Measurements from ENCODE around the gene KCNIP4.
A peak's percentile ranks its signal among the peaks of the same experiment; 100 is the strongest.
"Not testable (repeated sequence)": the region's sequence is repeated elsewhere in the genome, so short reads cannot be mapped to it uniquely, and the experiment has no call there.

The KCNIP4 gene

DNA sequence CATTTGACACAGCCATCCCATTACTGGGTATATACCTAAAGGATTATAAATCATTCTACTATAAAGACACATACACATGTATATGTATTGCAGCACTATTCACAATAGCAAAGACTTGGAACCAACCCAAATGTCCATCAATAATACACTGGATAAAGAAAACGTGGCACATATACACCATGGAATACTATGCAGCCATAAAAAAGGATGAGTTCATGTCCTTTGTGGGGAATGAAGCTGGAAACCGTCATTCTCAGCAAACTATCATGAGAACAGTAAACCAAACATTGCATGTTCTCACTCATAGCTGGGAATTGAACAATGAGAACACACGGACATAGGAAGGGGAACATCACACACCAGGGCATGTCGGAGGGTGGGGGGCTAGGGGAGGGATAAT is 1202.6 kb downstream of the KCNIP4 start:
- DNase-seq (ENCODE audit: low spot score), result not testable (repeated sequence)

DNA sequence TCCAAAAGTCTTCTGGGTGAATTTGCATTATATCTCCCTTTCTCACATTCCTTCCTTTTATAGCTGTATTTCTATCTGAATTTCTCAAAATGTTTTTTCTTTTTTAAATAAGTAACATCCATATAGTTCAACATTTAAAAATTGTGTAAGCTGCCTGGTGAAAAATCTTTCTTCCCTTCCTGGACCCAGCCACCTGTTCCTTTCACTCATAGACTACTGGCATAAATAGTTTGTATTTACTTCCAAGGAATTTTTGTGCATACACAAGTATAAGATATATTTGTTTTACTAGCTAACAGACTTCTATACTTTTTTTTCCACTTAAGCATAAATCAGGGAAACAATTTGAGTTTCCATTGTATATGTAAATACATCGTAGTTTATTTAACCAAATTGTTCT is 1212.6 kb downstream of the KCNIP4 start:
- DNase-seq (ENCODE audit: low spot score), result no peak

DNA sequence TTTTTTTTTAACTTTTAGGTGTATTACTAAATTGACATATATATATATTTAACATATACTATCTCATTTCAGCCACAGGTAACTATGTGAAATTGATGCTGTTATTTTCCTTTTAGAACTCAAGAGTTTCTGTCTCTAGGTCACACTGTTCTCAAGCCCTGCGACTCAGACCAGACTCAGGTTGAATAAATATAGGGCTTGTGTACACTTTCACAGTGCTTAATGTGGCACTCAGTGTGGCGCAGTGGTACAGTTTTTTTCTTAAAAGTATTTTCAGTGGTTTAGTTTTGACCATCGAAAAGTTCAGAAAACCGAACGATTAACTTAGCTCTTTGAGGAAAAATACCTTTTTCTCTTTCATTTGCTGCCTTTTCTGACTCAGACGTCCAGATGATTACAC is 1223.7 kb downstream of the KCNIP4 start:
- DNase-seq (ENCODE audit: low spot score), result no peak

DNA sequence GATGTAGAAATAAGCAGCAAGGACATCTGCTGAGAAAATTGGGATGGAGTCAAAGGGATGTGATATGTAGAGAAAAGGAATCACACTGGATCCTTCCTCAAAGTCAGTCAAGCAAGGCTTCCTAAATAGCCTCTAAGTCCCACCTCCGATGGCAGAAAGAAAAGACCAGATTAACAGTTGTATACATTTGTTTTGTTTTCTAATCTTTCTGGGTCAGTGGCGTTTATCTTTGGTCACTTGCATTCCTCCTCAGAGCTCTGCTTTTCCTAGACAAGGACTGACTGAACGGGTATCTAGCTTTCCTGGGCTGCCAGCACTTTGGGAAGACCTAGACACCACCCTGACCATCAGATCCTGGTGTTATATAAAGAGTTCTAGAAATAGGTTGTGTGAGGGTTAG is 1225.1 kb downstream of the KCNIP4 start:
- DNase-seq (ENCODE audit: low spot score), result no peak

DNA sequence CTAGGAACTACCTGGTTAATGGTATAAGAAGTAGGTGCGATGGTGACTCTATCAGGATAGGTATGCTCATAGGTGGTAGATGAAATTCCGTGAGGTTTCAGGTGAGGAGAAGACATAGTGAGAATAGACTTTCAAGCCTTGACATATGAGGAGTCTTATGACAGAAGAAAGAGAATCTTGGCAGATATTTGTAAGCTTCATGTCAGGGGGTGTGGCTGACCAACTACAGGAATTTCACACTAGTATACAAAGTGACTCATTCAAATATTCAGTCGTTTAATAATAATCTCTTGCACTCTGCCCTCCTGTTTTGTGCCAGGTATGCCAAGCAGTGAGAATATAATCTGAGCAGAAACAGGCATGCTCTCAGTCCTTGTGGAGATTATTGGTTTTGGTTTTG is 1225.6 kb downstream of the KCNIP4 start:
- no peak for DNase-seq (ENCODE audit: low spot score)

DNA sequence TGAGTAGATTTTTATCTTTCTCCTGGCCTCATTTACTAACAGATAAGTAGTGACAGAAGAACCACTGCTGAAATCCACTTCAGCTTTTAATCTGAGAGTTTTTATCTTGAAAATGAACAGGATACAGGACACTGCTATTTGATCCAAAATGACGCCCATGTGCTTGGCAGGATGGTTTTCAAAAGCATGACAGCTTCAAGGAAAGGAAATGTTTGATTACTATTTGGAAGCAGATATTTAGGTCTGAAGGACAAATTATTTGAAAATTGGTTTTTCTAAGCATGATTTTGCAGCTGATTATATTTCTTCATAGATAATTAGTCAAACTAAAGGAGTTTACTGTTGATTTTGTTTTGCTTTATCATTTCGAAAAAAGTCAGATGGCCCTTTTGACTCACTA is 1237.2 kb downstream of the KCNIP4 start:
- DNase-seq (ENCODE audit: low spot score), result no peak

DNA sequence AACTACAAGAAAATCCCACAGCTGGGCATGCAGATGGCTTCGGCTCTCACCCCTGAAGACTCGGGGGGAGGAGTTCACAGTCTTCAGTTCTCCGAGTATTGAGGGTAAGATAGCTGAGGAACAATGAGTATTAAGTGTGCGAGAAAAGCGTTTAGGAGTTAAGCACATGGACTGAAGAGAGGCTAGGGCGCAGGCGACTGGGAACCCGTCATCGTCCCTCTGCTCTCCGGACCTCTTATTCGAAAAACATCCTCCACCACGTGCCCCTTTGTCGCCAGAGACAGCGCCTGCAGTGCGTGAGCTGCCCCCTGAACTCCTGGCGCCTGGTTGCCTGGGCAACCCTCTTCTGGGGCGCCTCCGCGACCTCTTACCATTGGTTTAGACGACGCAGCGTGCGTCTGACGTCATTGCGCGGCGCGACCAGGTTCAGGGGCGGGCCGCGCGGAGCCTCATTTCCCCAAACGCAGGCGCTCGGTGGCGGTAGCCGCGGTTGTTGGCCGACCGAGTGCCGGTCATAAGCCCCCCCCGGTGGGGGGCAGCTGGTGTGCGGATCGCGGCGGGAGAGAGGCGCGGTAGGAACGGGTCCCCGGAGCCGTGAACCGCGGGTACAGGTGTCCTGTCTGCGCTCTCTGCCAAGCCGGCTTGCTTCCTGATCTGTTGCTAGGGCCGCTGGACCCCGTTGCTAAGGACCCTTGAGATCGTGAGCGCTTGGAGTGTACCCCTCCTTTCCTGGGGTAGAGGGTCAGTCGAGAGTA is 1248.4 kb downstream of the KCNIP4 start, which contains the start of gene PACRGL:
Gene PACRGL (plus strand): TSS at position 452 of the 755 bp plus-strand sequence. CDS start 4,024 bp downstream, outside the sequence.
- peak; percentile 94 for DNase-seq (ENCODE audit: low spot score)

DNA sequence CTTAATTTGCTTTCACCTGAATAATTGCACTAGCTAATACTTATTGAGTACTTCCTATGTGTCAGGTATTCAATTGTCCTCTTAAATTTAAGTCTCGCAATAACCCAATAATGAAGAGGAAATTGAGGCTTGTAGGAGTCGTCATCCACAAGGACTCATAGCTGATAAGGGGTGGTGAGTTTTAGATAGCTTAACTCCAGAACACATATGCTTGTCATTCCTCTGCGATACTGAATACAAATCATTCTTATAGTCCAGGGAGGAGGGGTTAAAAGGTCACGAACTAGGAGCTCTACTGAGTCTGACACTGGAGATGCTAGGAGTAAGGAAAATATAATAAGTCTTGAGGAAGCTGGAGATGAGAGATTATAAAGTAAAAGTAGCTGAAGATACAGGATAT is 1249.8 kb downstream of the KCNIP4 start:
- no peak for DNase-seq (ENCODE audit: low spot score)

DNA sequence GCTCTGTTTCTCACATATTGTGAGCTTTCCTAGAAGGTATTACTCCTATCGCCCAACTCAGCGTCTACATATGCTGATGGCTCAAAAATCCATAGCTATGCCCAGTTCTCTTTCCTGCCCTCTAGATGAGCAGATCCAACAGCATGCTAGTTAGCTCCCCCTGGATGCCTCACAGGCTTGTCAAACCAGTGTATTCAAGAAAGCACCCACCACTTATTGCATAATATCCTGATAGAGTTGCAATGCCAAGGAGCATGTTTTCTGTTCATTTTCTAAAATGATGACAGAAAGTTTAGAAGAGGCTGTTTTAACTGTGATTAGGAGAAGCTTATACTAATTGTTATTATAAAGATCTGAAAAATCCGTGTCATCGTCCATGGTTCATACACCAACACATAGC is 1250.2 kb downstream of the KCNIP4 start:
- DNase-seq (ENCODE audit: low spot score), result no peak

DNA sequence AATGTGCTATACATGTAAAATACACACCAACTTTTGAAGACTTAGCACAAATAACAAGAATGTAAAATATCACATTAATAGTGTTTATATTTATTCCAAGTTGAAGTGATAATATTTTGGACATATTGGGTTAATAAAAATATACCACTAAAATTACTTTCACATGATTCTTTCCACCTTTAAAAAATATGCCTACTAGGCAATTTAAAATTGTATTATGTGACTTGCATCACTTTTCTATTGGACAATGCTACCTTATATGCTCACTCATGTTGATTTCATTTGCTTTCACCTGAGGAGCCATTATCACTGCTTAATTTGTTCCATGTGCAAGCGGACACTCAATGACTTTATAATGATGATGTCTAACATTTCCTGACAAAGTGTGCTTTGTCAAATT is 1251.8 kb downstream of the KCNIP4 start:
- no peak for DNase-seq (ENCODE audit: low spot score)

DNA sequence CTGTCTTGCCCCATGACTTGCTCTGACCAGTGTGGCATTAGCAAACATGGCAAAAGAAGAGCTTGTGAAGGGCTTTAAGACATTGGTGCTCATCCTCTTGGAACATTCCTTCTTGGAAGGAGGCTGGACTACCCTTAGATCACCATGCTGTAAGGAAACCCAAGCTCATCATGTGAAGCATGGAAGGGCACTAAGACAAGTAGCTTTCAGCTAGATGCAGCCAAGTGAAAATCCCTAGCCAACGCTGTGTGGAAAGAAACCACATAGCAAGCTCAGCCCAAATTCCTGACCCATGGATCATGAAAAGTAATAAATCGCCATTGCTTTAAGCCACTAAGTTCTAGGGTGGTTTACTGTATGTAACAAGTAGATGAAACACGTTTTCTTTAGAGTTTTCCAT is 1260.7 kb downstream of the KCNIP4 start:
- DNase-seq (ENCODE audit: low spot score), result no peak

DNA sequence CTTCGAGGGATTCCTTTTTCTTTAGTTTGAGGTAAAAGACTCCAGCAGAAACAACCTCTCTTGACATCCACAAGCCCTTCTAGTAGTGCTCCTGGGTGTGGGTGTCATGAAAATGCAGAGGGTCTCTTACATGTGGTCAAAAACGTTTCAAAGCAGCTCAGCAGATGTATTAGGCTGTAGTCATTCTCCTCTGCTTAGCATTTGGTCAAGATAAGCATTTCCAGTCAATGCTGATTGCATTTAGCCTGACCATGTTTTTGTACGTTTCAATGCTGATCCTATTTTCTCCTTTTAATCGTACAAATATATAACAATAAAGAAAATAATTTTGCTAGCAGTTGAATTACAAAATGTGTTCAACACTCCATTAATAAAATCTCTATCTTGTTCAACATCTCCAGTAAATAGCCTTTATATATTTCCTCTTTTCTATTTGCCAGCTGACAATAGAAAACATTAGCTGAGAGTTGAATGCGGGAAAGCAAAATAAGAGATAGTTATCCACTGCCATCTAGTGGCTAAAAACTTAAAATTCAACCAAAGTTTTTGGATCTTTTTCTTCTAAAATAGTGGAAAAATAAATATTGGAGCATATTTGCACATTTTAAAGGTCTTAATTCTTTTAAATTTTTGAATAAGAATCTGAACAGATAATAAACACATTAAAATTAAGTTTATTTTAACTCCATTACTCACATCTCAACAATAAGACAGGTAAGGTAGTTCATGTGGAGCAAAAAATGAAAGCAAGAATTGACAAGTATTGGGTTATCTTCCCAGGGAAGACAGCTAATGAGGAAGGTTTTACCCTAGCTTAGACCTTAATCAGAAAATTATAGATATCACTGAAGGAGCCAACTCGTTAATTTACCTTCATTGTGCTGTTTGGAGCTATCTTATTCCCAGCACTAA is 1263.5 kb downstream of the KCNIP4 start:
- no peak for DNase-seq (ENCODE audit: low spot score)

DNA sequence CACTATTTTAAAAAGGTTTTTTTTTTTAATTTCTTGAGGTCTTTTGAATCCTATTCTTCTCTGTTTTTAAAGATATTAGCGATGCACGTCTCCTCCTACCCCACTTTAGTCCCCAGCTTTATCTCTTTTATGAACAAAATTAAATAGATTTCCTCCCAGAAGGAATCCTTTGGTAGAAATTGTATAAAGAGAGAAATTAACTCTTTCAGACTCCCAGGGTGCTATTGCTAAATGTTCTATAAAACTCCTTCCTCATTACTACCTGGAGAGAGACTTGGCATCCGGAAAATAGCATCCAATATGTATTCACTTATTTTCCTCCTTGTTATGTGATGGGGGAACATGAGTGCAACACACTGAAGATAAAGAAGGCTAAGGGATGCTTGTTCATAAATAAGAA is 1264.8 kb downstream of the KCNIP4 start:
- no peak for DNase-seq (ENCODE audit: low spot score)

DNA sequence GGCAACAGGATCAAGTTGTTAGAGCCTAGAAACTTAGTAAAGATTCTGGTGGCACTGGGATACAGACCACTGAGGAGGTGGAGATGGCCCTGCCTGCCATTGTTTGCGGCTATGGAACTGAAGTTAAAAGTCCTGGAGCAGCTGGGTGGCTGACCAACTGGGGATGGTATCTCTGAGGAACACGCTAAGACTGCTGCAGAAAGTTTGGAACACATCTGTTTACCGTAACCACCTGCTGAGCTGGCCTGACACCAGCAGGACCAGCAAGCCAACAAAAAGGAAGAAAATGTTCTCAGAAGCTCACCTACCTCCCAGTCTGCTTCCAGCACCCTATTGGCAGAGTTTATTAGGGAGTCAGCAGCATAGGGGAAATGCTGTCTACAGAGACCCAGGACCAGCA is 1265.7 kb downstream of the KCNIP4 start:
- DNase-seq (ENCODE audit: low spot score), result no peak

DNA sequence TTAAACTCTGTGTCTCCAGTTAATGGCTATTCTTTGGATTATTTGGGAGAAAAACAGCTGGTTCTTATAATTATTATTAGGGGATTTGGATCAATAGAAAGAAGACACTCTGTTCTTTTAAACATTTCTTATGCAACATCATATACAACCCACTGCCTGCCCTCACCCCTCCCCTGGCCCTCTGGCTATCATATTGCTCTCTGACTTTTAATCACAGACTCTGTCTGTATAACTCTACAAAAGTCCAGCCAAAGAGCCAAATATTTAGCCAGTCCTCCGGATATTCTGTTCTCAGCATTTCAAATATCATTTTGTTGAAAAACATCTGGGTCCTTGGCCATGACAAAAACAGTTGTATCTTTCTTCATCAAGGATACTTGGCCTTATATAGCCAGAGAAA is 1267.3 kb downstream of the KCNIP4 start:
- no peak for DNase-seq (ENCODE audit: low spot score)

DNA sequence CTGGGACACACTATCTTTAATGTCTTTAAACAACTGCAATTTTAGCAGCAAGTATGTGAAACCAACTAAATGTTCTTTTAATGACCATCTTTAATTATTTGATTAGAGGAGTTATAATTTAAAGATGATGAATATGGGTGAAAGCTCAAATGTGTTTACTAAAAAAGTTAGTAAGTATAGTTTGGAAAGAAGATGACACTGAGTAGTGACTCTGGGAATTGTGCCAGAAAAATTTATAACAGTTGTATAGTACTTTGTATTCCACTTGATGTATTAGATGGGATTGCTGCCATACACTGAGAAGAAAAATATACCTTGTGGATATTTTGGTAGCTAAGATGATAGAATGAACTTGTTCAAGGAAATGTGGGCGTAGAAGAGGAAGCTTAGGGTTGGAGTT is 1267.8 kb downstream of the KCNIP4 start:
- DNase-seq (ENCODE audit: low spot score), result no peak

DNA sequence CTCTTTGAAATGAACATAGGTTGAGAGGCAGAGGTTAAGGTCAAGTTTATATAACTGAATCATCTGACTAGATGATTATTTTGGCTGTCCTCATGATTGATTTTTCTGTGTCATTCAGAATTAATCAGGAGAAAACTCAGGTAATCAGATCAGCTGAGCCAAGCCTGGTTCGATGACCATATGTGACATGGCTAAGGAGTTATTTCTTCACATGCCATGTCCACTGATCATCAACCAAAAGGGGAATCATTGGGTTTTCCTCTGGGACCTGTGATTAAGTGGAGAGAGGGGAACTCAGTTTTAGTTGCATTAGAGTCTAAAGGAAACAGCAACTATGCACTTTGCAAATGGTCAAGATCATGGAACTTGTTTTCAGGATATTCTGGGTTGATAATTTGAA is 1268.6 kb downstream of the KCNIP4 start:
- no peak for DNase-seq (ENCODE audit: low spot score)

Measured in left forelimb (tissue), 1 donor.